PC-3 (cell line): Measurements from ENCODE around the gene ADTRP. TPM values are rescaled to one million over a fixed set of nuclear protein-coding genes. Genes with fewer than 3 reads are reported as not detected.

Source experiments
- ATAC-seq: fragments of 200-7000 bp; cut with Tn5 transposase; 2 replicates; pipeline ENCODE4 v1.9.1; 2020; ENCODE audit warnings: mild to moderate bottlenecking, moderate library complexity
- BruUV-seq: library from RNA; stranded (reverse); fragments of 400-500 nt; replicated peaks from 2 replicates; lab custom pipeline; 2021; lab: Mats Ljungman, UMichigan
- CTCF ChIA-PET: fragments of 300-600 bp; sonication (Branson Sonifier 250); formaldehyde crosslinking; loops from one replicate; lab custom pipeline; 2022; ENCODE audit warnings: antibody characterized with exemption; lab: Charles Lee
- POLR2A ChIA-PET: fragments of 300-600 bp; sonication (Branson Sonifier 250); formaldehyde crosslinking; loops from one replicate; lab custom pipeline; 2022; ENCODE audit warnings: antibody characterized with exemption; ENCODE audit not compliant: unreplicated experiment; lab: Charles Lee
- DNase-seq: peaks from one replicate; pipeline ENCODE4 v3.0.0-alpha.2; 2015
- H2AFZ ChIP-seq: fragments of 300-600 bp; sonication (generic); 2 replicates; pipeline ENCODE4 v1.6.0; 2016; ENCODE audit warnings: antibody characterized with exemption, low read length
- H3F3A ChIP-seq: fragments of 300-600 bp; sonication (generic); one replicate; pipeline ENCODE4 v1.6.0; 2017; ENCODE audit warnings: antibody characterized with exemption, low read length, control low read depth, mild to moderate bottlenecking; ENCODE audit not compliant: unreplicated experiment
- H3K27ac ChIP-seq: fragments of 300-600 bp; sonication (generic); 2 replicates; pipeline ENCODE4 v1.5.1; 2016; ENCODE audit warnings: mild to moderate bottlenecking, low read length
- H3K27me3 ChIP-seq: fragments of 300-600 bp; sonication (generic); 2 replicates; pipeline ENCODE4 v1.6.1; 2016; ENCODE audit warnings: low read length, mixed read lengths
- H3K36me3 ChIP-seq: fragments of 300-600 bp; sonication (generic); 2 replicates; pipeline ENCODE4 v1.6.1; 2016; ENCODE audit warnings: low read depth, mixed run types, low read length, mixed read lengths
- H3K4me1 ChIP-seq: fragments of 300-600 bp; sonication (generic); 2 replicates; pipeline ENCODE4 v1.5.1; 2016; ENCODE audit warnings: low read length; ENCODE audit not compliant: insufficient read depth
- H3K4me2 ChIP-seq: fragments of 300-600 bp; sonication (generic); 2 replicates; pipeline ENCODE4 v1.6.0; 2016; ENCODE audit warnings: low read length
- H3K4me3 ChIP-seq: fragments of 300-600 bp; sonication (generic); 2 replicates; pipeline ENCODE4 v1.5.1; 2016; ENCODE audit warnings: mild to moderate bottlenecking, low read length, mixed read lengths
- H3K79me2 ChIP-seq: fragments of 300-600 bp; sonication (generic); 2 replicates; pipeline ENCODE4 v1.6.1; 2017; ENCODE audit warnings: low read length, mixed read lengths
- H3K9ac ChIP-seq: fragments of 300-600 bp; sonication (generic); 2 replicates; pipeline ENCODE4 v1.6.0; 2016; ENCODE audit warnings: mild to moderate bottlenecking, low read length
- H3K9me2 ChIP-seq: fragments of 300-600 bp; sonication (generic); replicated peaks from 2 replicates; pipeline ENCODE4 v1.6.1; 2016; ENCODE audit warnings: mixed run types, low read length, mixed read lengths
- H3K9me3 ChIP-seq: fragments of 300-600 bp; sonication (generic); 2 replicates; pipeline ENCODE4 v1.6.1; 2016; ENCODE audit warnings: low read length, mixed read lengths
- H4K20me1 ChIP-seq: fragments of 300-600 bp; sonication (generic); 2 replicates; pipeline ENCODE4 v1.6.1; 2016; ENCODE audit warnings: low read length, mixed read lengths
- CTCF ChIP-seq: fragments of 300-600 bp; sonication (generic); conservative IDR thresholded peaks from 2 replicates; pipeline ENCODE4 v1.5.1; 2017; ENCODE audit warnings: antibody characterized with exemption, low read depth, mild to moderate bottlenecking, low read length
- EZH2 ChIP-seq: fragments of 300-600 bp; sonication (generic); IDR thresholded peaks from one replicate; pipeline ENCODE4 v1.6.1; 2017; ENCODE audit warnings: antibody characterized with exemption, mild to moderate bottlenecking, low read length; ENCODE audit not compliant: unreplicated experiment
- EZH2phosphoT487 ChIP-seq: fragments of 300-600 bp; sonication (generic); IDR thresholded peaks from 2 replicates; pipeline ENCODE4 v1.6.1; 2018; ENCODE audit warnings: mild to moderate bottlenecking, antibody characterized with exemption, low read length, borderline replicate concordance
- intact Hi-C: fragments of 100-400 bp; cut with micrococcal nuclease; formaldehyde crosslinking; loops from 2 replicates; pipeline ENCODE4 v1.9.0; 2023
- total RNA-seq: library from RNA; depleted of rRNA; stranded (reverse); fragments of >200 nt; gene quantifications from 2 replicates; pipeline ENCODE4 v1.2.3, GENCODE V29; 2014

ADTRP gene
- total RNA-seq, 1 experiment from 2014 or later = not detected

DNA sequence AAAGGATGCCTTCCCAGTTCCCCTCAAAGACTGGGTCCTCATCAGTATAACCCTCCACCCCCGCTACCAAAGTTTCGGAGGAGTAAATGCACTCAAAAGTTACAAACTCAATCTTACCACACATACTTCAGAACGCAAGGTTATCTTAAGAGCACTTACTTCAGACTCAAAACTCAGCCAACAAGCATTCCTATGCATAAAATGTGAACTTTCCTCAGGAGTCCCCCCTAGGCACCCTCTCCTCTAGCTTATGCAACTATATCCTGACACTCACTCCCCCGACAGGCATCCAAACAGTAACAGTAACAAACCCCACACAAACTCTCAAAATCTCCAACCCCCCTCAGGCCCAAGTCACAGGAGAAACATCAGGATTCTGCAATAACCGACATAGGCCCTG lies 11.1 kb upstream of the ADTRP start:
- Histone ChIP-seq H2AFZ (no peak overlapping the region), H4K20me1 (no peaks in the 10 kb centered on the region), H3K4me2 (no peak overlapping the region), H3K9ac (no peak overlapping the region), H3K4me3 (no peak overlapping the region), H3K79me2 (no peaks in the 10 kb centered on the region), H3K27me3 (no peaks in the 10 kb centered on the region), H3K4me1 (peaks cover 14% of the 10 kb centered on the region), H3K36me3 (no peaks in the 10 kb centered on the region), H3K9me3 (no peaks in the 10 kb centered on the region), H3K9me2 (no peaks in the 10 kb centered on the region), H3F3A (no peaks in the 10 kb centered on the region), H3K27ac (no peak overlapping the region)
- ATAC-seq = no peak
- DNase-seq = no peak
- no TSS peak for BruUV-seq
- ChIA-PET POLR2A (no interaction called here), CTCF (no interaction called here)
- intact Hi-C loops = no loop called here
- TF ChIP-seq EZH2 (no peak), EZH2phosphoT487 (no peak), CTCF (no peak)

- POLR2A ChIA-PET = no interaction called here
- no peak for TF ChIP-seq CTCF
- no peak for TF ChIP-seq EZH2
- no peak for TF ChIP-seq EZH2phosphoT487
- no peak for DNase-seq
- no peaks in the 10 kb centered on the region; the same call in 1 of the 2 replicates for H3K9me2 ChIP-seq
- no peak overlapping the region for H2AFZ ChIP-seq
- intact Hi-C loops = no loop called here
- no peak overlapping the region for H3K9ac ChIP-seq
- BruUV-seq = no TSS peak
- H3K4me3 ChIP-seq = no peak overlapping the region
- H3K9me3 ChIP-seq = no peaks in the 10 kb centered on the region
- CTCF ChIA-PET = no interaction called here
- ATAC-seq = no peak
- H3K27me3 ChIP-seq = no peaks in the 10 kb centered on the region
- peaks cover 14% of the 10 kb centered on the region for H3K4me1 ChIP-seq
- H4K20me1 ChIP-seq = no peaks in the 10 kb centered on the region
- H3F3A ChIP-seq = no peaks in the 10 kb centered on the region
- no peak overlapping the region for H3K27ac ChIP-seq
- no peaks in the 10 kb centered on the region for H3K79me2 ChIP-seq
- H3K4me2 ChIP-seq = no peak overlapping the region
- no peaks in the 10 kb centered on the region for H3K36me3 ChIP-seq
Measured at GRCh38 chr6:11788043-11788442, 9.4 kb upstream of the ADTRP start.

DNA sequence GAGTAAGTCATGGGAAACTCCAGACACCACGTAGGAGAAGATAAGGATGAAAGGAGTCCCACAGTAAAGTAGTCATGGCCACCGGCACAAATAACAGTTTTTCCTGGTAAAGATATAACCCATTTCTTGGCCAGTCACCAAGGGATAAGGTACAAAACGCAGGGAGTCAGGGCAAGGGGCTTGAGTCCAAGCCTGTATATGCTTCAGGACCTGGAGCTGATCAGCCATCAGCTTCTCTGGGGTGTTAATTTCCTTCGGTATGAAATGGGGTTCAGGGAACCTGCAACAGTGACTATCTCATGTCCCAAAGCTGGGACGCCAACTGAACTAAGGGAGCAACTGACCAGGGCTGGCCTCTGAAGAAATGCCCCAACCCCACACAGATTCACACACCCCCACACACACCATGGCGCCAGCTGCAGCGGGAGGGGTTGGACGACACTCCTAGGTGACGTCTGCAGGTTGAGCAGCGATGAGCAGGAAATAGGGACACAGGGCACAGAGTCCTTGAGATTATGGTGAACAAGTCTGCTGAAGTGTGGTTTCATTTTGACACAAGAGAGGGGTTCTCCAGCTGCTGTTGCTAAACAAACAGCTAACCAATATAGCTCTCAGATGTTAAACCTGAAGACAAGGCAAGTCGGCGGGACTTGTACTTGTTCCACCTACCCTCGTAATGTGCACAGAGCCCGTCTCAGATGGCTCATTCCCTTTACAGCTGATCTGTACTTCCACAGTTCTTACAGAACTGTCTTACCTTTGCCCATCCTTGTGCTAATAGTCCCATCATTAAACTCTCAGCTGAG lies 7.4 kb upstream of the ADTRP start:
- ChIA-PET CTCF (no interaction called here), POLR2A (no interaction called here)
- 0 out of 2 replicates have a peak overlapping the region, but pooled peaks have one; percentile 11 for H2AFZ ChIP-seq
- BruUV-seq = no TSS peak
- H3K36me3 ChIP-seq = no peaks in the 10 kb centered on the region
- no peak for TF ChIP-seq CTCF
- no peak for TF ChIP-seq EZH2
- no peak for TF ChIP-seq EZH2phosphoT487
- no peak for DNase-seq
- peaks cover 7% of the 10 kb centered on the region for H3K4me1 ChIP-seq
- no peaks in the 10 kb centered on the region for H3K9me3 ChIP-seq
- no peaks in the 10 kb centered on the region for H3K27me3 ChIP-seq
- no peaks in the 10 kb centered on the region for H3F3A ChIP-seq
- 0 out of 2 replicates have a peak overlapping the region, but pooled peaks have one; percentile 8 for H3K4me2 ChIP-seq
- H3K9ac ChIP-seq = no peak overlapping the region
- H4K20me1 ChIP-seq = no peaks in the 10 kb centered on the region
- H3K9me2 ChIP-seq = no peaks in the 10 kb centered on the region; the same call in 1 of the 2 replicates
- H3K79me2 ChIP-seq = no peaks in the 10 kb centered on the region
- no peak overlapping the region for H3K27ac ChIP-seq
- no peak overlapping the region for H3K4me3 ChIP-seq
- ATAC-seq = no peak
- intact Hi-C loops = no loop called here
